PC-3 (cell line): Measurements from ENCODE around the gene CABP7.

Experiments used
- CTCF ChIP-seq: fragments of 300-600 bp; sonication (generic); conservative IDR thresholded peaks from 2 replicates; pipeline ENCODE4 v1.5.1; 2017; ENCODE audit warnings: antibody characterized with exemption, low read depth, mild to moderate bottlenecking, low read length
- EZH2 ChIP-seq: fragments of 300-600 bp; sonication (generic); IDR thresholded peaks from one replicate; pipeline ENCODE4 v1.6.1; 2017; ENCODE audit warnings: antibody characterized with exemption, mild to moderate bottlenecking, low read length; ENCODE audit not compliant: unreplicated experiment
- EZH2phosphoT487 ChIP-seq: fragments of 300-600 bp; sonication (generic); IDR thresholded peaks from 2 replicates; pipeline ENCODE4 v1.6.1; 2018; ENCODE audit warnings: mild to moderate bottlenecking, antibody characterized with exemption, low read length, borderline replicate concordance

- no peak for TF ChIP-seq CTCF
- TF ChIP-seq EZH2, result no peak
- TF ChIP-seq EZH2phosphoT487, result no peak
Observed at GRCh38 chr22:29744902-29745301, 25.1 kb downstream of the CABP7 start.
